Natural killer cell (primary cell): ENCODE data around the gene BCAS1. TPM values are rescaled to one million over a fixed set of nuclear protein-coding genes. Genes with fewer than 3 reads are reported as not detected.

Experiments
- ATAC-seq, 3 donors: fragments of 150-1000 bp in 2 of 3; fragments of 200-7000 bp in 1 of 3; cut with Tn5 transposase; 1 replicate in 1 of 3; 2 replicates in 2 of 3; pipeline ENCODE4 v1.10.0; 2021; ENCODE audit warnings: mild to moderate bottlenecking in 2 of 3, moderate library complexity in 2 of 3
- DNase-seq, 2 donors: peaks; one replicate each; pipeline versions ENCODE4 v3.0.0 to v3.0.0-alpha.2; 2013 to 2021; ENCODE audit warnings: mixed read lengths in 1 of 2
- H3K27ac ChIP-seq: one replicate; pipeline ENCODE4 v1.5.1; 2013; ENCODE audit warnings: mild to moderate bottlenecking, low read length
- H3K27me3 ChIP-seq: one replicate; pipeline ENCODE4 v1.6.1; 2013; ENCODE audit warnings: low read length; ENCODE audit not compliant: control insufficient read depth, insufficient read depth
- H3K36me3 ChIP-seq: one replicate; pipeline ENCODE4 v1.6.1; 2013; ENCODE audit warnings: low read length; ENCODE audit not compliant: control insufficient read depth, insufficient read depth
- H3K4me1 ChIP-seq: one replicate; pipeline ENCODE4 v1.6.1; 2013; ENCODE audit warnings: low read length; ENCODE audit not compliant: control insufficient read depth, insufficient read depth
- H3K4me3 ChIP-seq: one replicate; pipeline ENCODE4 v1.5.1; 2013; ENCODE audit warnings: low read length
- H3K9me3 ChIP-seq: one replicate; pipeline ENCODE4 v1.6.1; 2013; ENCODE audit warnings: low read length; ENCODE audit not compliant: control insufficient read depth, insufficient read depth
- H3K27ac Mint-ChIP-seq, 2 donors: one replicate each; pipeline ENCODE4 v1.8.0; 2022; ENCODE audit warnings: mild to moderate bottlenecking in 2 of 2, mixed read lengths in 2 of 2, moderate library complexity in 1 of 2
- H3K27me3 Mint-ChIP-seq, 2 donors: one replicate each; pipeline ENCODE4 v1.8.0; 2022; ENCODE audit warnings: low read depth in 2 of 2, mixed read lengths in 2 of 2
- H3K36me3 Mint-ChIP-seq: one replicate; pipeline ENCODE4 v1.8.0; 2022; ENCODE audit warnings: mixed read lengths
- H3K4me1 Mint-ChIP-seq, 2 donors: one replicate each; pipeline ENCODE4 v1.8.0; 2022; ENCODE audit warnings: mixed read lengths in 2 of 2
- H3K4me3 Mint-ChIP-seq: one replicate; pipeline ENCODE4 v1.8.0; 2022; ENCODE audit warnings: mild to moderate bottlenecking, moderate library complexity, mixed read lengths
- H3K9me3 Mint-ChIP-seq, 2 donors: one replicate each; pipeline ENCODE4 v1.8.0; 2022; ENCODE audit warnings: mixed read lengths in 2 of 2
- CTCF ChIP-seq: fragments of 200-600 bp; IDR thresholded peaks from one replicate; pipeline ENCODE4 v1.8.0; 2022; ENCODE audit warnings: antibody characterized with exemption
- WGBS: methylation state at CpG from one replicate; pipeline ENCODE4 v1.1.7; 2013; ENCODE audit warnings: missing lambda C conversion rate; ENCODE audit not compliant: insufficient coverage; 5-methylcytosine and 5-hydroxymethylcytosine counted together
- intact Hi-C: fragments of 100-400 bp; cut with micrococcal nuclease; formaldehyde crosslinking; loops from one replicate; pipeline ENCODE4 v1.14.2; 2022
- total RNA-seq, 4 donors: library from RNA; stranded (reverse); fragments of 120-200 nt in 1 of 4; gene quantifications; one replicate each; pipeline versions ENCODE4 v1.2.3 to v1.2.4, GENCODE V29; 2013 to 2022

The BCAS1 gene
- total RNA-seq, 3 donors from 2014 or later (not counting 1 experiment from before 2014, with no cell fraction given), result 0.31 to 1.2 (median 0.68) TPM

- no peaks in the 10 kb centered on the region for H3K9me3 Mint-ChIP-seq
Measured at GRCh38 chr20:53905820-53906191, 164.6 kb downstream of the BCAS1 start.

GRCh38 chr20:53905019-53905819 lies 165.2 kb downstream of the BCAS1 start:
- TF ChIP-seq CTCF, result no peak
- DNase-seq (no peak), ATAC-seq (no peak)
- Mint-ChIP-seq H3K27me3 (no peaks in the 10 kb centered on the region), H3K4me1 (peaks cover 10 to 12% of the 10 kb centered on the region in 2 donors), H3K4me3 (no peak overlapping the region), H3K9me3 (no peaks in the 10 kb centered on the region), H3K27ac (no peak overlapping the region), H3K36me3 (no peaks in the 10 kb centered on the region)
- no peak overlapping the region for H3K4me3 ChIP-seq
- H3K9me3 ChIP-seq, result no peaks in the 10 kb centered on the region
- H3K36me3 ChIP-seq, result no peaks in the 10 kb centered on the region
- 90% methylated on average over 13 of the region's 13 CpGs for WGBS
- H3K27ac ChIP-seq, result no peak overlapping the region
- intact Hi-C loops, result no loop called here
- no peaks in the 10 kb centered on the region for H3K27me3 ChIP-seq
- peaks cover 10% of the 10 kb centered on the region for H3K4me1 ChIP-seq

More at GRCh38 chr20:53905820-53906191, 164.6 kb downstream of the BCAS1 start:
- WGBS, result 90% methylated on average over 5 of the region's 5 CpGs
- no peak for ATAC-seq
- H3K27ac Mint-ChIP-seq, result no peak overlapping the region
- H3K27ac ChIP-seq, result no peak overlapping the region
- H3K9me3 ChIP-seq, result no peaks in the 10 kb centered on the region
- TF ChIP-seq CTCF, result no peak
- DNase-seq, result no peak
- intact Hi-C loops, result no loop called here
- no peaks in the 10 kb centered on the region for H3K36me3 ChIP-seq
- H3K27me3 Mint-ChIP-seq, result no peaks in the 10 kb centered on the region
- H3K27me3 ChIP-seq, result no peaks in the 10 kb centered on the region
- H3K4me3 ChIP-seq, result no peak overlapping the region
- H3K4me3 Mint-ChIP-seq, result no peak overlapping the region
- H3K36me3 Mint-ChIP-seq, result no peaks in the 10 kb centered on the region
- H3K4me1 ChIP-seq, result peaks cover 10% of the 10 kb centered on the region
- H3K4me1 Mint-ChIP-seq, result peaks cover 8 to 9% of the 10 kb centered on the region in 2 donors

- no peak overlapping the region for H3K4me3 ChIP-seq
- H3K4me3 Mint-ChIP-seq, result no peak overlapping the region
- DNase-seq (no peak), ATAC-seq (no peak)
- H3K27ac ChIP-seq, result no peak overlapping the region
- no peaks in the 10 kb centered on the region for H3K9me3 Mint-ChIP-seq
- peaks cover 17% of the 10 kb centered on the region for H3K4me1 ChIP-seq
- no peaks in the 10 kb centered on the region for H3K36me3 Mint-ChIP-seq
- no peaks in the 10 kb centered on the region for H3K36me3 ChIP-seq
- H3K4me1 Mint-ChIP-seq, result peaks cover 19 to 22% of the 10 kb centered on the region in 2 donors
- intact Hi-C loops, result no loop called here
- WGBS, result 91% methylated on average over 3 of the region's 3 CpGs
- H3K9me3 ChIP-seq, result no peaks in the 10 kb centered on the region
- H3K27me3 Mint-ChIP-seq, result no peaks in the 10 kb centered on the region
- H3K27ac Mint-ChIP-seq, result no peak overlapping the region
- no peaks in the 10 kb centered on the region for H3K27me3 ChIP-seq
- TF ChIP-seq CTCF, result no peak
Measured at GRCh38 chr20:53904261-53904660, 166.1 kb downstream of the BCAS1 start.

- 72% methylated on average over 2 of the region's 2 CpGs for WGBS
- Mint-ChIP-seq H3K9me3 (no peaks in the 10 kb centered on the region), H3K4me3 (no peak overlapping the region), H3K27ac (no peak overlapping the region), H3K4me1 (peaks cover 25 to 28% of the 10 kb centered on the region in 2 donors), H3K36me3 (no peaks in the 10 kb centered on the region), H3K27me3 (no peaks in the 10 kb centered on the region)
- no peak for TF ChIP-seq CTCF
- H3K9me3 ChIP-seq, result no peaks in the 10 kb centered on the region
- no peaks in the 10 kb centered on the region for H3K36me3 ChIP-seq
- peak in 2 of 3 donors; percentile 44 to 81 for ATAC-seq
- no peak overlapping the region for H3K4me3 ChIP-seq
- DNase-seq, result peak in 1 of 2 donors; percentile 20
- no peaks in the 10 kb centered on the region for H3K27me3 ChIP-seq
- peaks cover 21% of the 10 kb centered on the region for H3K4me1 ChIP-seq
- intact Hi-C loops, result no loop called here
- H3K27ac ChIP-seq, result no peak overlapping the region
Measured at GRCh38 chr20:53903652-53903987, 166.8 kb downstream of the BCAS1 start.
